ENCODE data around the gene LPIN1. TPM values are rescaled to one million over a fixed set of nuclear protein-coding genes. Genes with fewer than 3 reads are reported as not detected.

The LPIN1 gene
- total and polyA plus RNA-seq, 2 donors (not counting 1 experiment from before 2014, with no cell fraction given), result 36.3 to 99.1 TPM

DNA sequence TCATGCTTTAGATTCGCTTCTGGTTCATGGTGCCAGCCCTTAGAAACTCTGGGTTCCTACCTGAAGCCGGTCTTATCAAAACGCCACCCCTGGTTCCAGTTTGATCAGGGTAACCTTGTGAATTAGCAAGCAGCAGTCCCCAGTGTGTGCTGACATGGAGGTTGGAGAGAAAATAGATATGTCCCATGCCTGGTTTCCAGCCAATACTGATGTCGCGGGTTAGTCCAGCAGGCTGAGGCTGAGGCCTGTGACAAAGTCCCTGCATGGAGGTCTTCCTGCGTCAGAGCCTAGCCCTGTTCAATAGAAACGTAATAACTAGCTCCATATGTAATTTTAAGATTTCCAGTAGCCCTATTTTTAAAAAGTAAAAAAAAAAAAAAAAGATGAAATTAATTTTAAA, 28.2 kb downstream of the LPIN1 start:
- no peaks in the 10 kb centered on the region for H3K9me3 ChIP-seq (ENCODE audit: control extremely low read depth in 1 of 3, control insufficient read depth in 2 of 3, insufficient read depth in 1 of 3, low read length in 2 of 3)
- Mint-ChIP-seq H3K27me3 (no peaks in the 10 kb centered on the region), H3K9me3 (ENCODE audit: insufficient read depth) (no peaks in the 10 kb centered on the region), H3K27ac (no peak overlapping the region), H3K4me3 (no peak overlapping the region), H3K4me1 (peaks cover 36% of the 10 kb centered on the region)
- peaks cover 6% of the 10 kb centered on the region for H3K79me2 ChIP-seq (ENCODE audit: control insufficient read depth, insufficient read depth, low read length)
- H4K20me1 ChIP-seq (ENCODE audit: control insufficient read depth, insufficient read depth, low read length, poor library complexity, severe bottlenecking), result peaks cover 7% of the 10 kb centered on the region
- H3K36me3 ChIP-seq (replicated peaks in 1 of 2; ENCODE audit: control extremely low read depth in 1 of 2, control insufficient read depth in 1 of 2, extremely low read depth in 1 of 2, insufficient read depth in 2 of 2, low read length in 1 of 2), result peaks cover 2 to 49% of the 10 kb centered on the region in 2 experiments
- no peak overlapping the region for H3K4me2 ChIP-seq (replicated peaks; ENCODE audit: low read depth, low read length, poor library complexity, severe bottlenecking)
- H3K4me1 ChIP-seq (ENCODE audit: control insufficient read depth in 2 of 2, insufficient read depth in 2 of 2, low read length in 2 of 2), result peaks cover 18 to 28% of the 10 kb centered on the region in 2 donors
- H3K27ac ChIP-seq (ENCODE audit: low read length in 2 of 2), result no peak overlapping the region
- CTCF ChIA-PET, result interaction anchor here (0.6 to 3.0 kb wide), 11 partner anchors 10 to 82 kb away, joined by 3 to 20 read pairs (median 4); partner anchors contain the start of gene LPIN1
- no peak overlapping the region for H3K4me3 ChIP-seq (ENCODE audit: control extremely low read depth in 1 of 5, extremely low read depth in 1 of 5, insufficient read depth in 1 of 5, low read depth in 2 of 5, low read length in 4 of 5)
- ATAC-seq (ENCODE audit: low read depth), result no peak
- intact Hi-C loops (cut with micrococcal nuclease), result no loop called here
- 83% methylated on average over 5 of the region's 7 CpGs for WGBS (ENCODE audit: insufficient coverage)
- DNase-seq, result no peak
- no peaks in the 10 kb centered on the region for H3K27me3 ChIP-seq (replicated peaks in 1 of 4; ENCODE audit: control extremely low read depth in 1 of 4, control insufficient read depth in 3 of 4, insufficient read depth in 4 of 4, low read length in 3 of 4)
- no peak overlapping the region for H3K9ac ChIP-seq (ENCODE audit: low read length)
- POLR2A ChIA-PET, result interaction anchor here (0.6 to 0.9 kb wide), 3 partner anchors 28 to 309 kb away, joined by 3 to 4 read pairs (median 4); partner anchors contain the start of genes E2F6 and LPIN1
- no peak overlapping the region for H2AFZ ChIP-seq (ENCODE audit: insufficient read depth, low read depth, low read length, poor library complexity, severe bottlenecking)
- no peak for TF ChIP-seq EZH2 (IDR thresholded peaks at IDR 0.05; ENCODE audit: borderline replicate concordance, insufficient read depth, low read depth, low read length, poor library complexity, severe bottlenecking)
- TF ChIP-seq, protein P1, sequence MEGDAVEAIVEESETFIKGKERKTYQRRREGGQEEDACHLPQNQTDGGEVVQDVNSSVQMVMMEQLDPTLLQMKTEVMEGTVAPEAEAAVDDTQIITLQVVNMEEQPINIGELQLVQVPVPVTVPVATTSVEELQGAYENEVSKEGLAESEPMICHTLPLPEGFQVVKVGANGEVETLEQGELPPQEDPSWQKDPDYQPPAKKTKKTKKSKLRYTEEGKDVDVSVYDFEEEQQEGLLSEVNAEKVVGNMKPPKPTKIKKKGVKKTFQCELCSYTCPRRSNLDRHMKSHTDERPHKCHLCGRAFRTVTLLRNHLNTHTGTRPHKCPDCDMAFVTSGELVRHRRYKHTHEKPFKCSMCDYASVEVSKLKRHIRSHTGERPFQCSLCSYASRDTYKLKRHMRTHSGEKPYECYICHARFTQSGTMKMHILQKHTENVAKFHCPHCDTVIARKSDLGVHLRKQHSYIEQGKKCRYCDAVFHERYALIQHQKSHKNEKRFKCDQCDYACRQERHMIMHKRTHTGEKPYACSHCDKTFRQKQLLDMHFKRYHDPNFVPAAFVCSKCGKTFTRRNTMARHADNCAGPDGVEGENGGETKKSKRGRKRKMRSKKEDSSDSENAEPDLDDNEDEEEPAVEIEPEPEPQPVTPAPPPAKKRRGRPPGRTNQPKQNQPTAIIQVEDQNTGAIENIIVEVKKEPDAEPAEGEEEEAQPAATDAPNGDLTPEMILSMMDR (IDR thresholded peaks at IDR 0.05), result no peak

DNA sequence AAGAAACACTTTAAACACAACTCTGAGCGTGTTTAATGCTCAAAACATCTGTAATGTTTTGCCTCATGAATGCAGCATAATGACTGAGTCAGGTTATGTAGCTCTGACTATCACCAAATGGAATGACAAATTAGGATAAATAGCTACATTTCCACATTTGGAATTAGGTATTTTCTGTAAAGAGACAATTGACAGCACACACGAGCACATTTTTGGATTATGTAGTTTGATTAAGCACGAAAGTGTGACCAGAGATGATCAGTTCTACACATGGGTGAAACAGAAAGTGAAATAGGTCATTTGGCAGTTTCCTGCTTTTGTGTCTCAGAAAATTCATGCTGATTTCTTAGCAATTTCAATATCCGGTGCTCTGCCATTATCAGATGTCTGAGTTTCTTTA, 29.0 kb downstream of the LPIN1 start:
- peak overlapping the region in 1 of 5 experiments; percentile 40 for H3K4me3 ChIP-seq (ENCODE audit: control extremely low read depth in 1 of 5, extremely low read depth in 1 of 5, insufficient read depth in 1 of 5, low read depth in 2 of 5, low read length in 4 of 5)
- ATAC-seq (ENCODE audit: low read depth), result peak; percentile 49
- ChIA-PET POLR2A (interaction anchor here (0.6 to 0.9 kb wide), 2 partner anchors 28 to 72 kb away, joined by 3 to 4 read pairs; partner anchors contain the start of gene LPIN1), CTCF (interaction anchor here (0.6 to 3.0 kb wide), 8 partner anchors 9 to 82 kb away, joined by 3 to 20 read pairs (median 5); no protein-coding TSS in a partner anchor)
- 0% methylated on average over 2 of the region's 4 CpGs for WGBS (ENCODE audit: insufficient coverage)
- H2AFZ ChIP-seq (ENCODE audit: insufficient read depth, low read depth, low read length, poor library complexity, severe bottlenecking), result peak overlapping the region; percentile 64
- Mint-ChIP-seq H3K27me3 (no peaks in the 10 kb centered on the region), H3K9me3 (ENCODE audit: insufficient read depth) (no peaks in the 10 kb centered on the region), H3K4me3 (peak overlapping the region; percentile 52), H3K27ac (peak overlapping the region; percentile 76), H3K4me1 (peaks cover 36% of the 10 kb centered on the region)
- peak overlapping the region; percentile 40 for H3K9ac ChIP-seq (ENCODE audit: low read length)
- H3K79me2 ChIP-seq (ENCODE audit: control insufficient read depth, insufficient read depth, low read length), result peaks cover 6% of the 10 kb centered on the region
- TF ChIP-seq, protein P1 (IDR thresholded peaks at IDR 0.05), result no peak
- no peak for TF ChIP-seq EZH2 (IDR thresholded peaks at IDR 0.05; ENCODE audit: borderline replicate concordance, insufficient read depth, low read depth, low read length, poor library complexity, severe bottlenecking)
- no peaks in the 10 kb centered on the region for H3K27me3 ChIP-seq (replicated peaks in 1 of 4; ENCODE audit: control extremely low read depth in 1 of 4, control insufficient read depth in 3 of 4, insufficient read depth in 4 of 4, low read length in 3 of 4)
- DNase-seq, result peak; percentile 69
- H3K27ac ChIP-seq (ENCODE audit: low read length in 2 of 2), result peak overlapping the region in 1 of 2 donors; percentile 71
- intact Hi-C loops (cut with micrococcal nuclease), result loop anchor here (1.0 kb wide), 1 partner anchor 21 kb away; no protein-coding TSS in a partner anchor
- peaks cover 0 to 49% of the 10 kb centered on the region in 2 experiments for H3K36me3 ChIP-seq (replicated peaks in 1 of 2; ENCODE audit: control extremely low read depth in 1 of 2, control insufficient read depth in 1 of 2, extremely low read depth in 1 of 2, insufficient read depth in 2 of 2, low read length in 1 of 2)
- H3K9me3 ChIP-seq (ENCODE audit: control extremely low read depth in 1 of 3, control insufficient read depth in 2 of 3, insufficient read depth in 1 of 3, low read length in 2 of 3), result no peaks in the 10 kb centered on the region
- H3K4me2 ChIP-seq (replicated peaks; ENCODE audit: low read depth, low read length, poor library complexity, severe bottlenecking), result peak overlapping the region; percentile 72
- H3K4me1 ChIP-seq (ENCODE audit: control insufficient read depth in 2 of 2, insufficient read depth in 2 of 2, low read length in 2 of 2), result peaks cover 18 to 28% of the 10 kb centered on the region in 2 donors
- peaks cover 7% of the 10 kb centered on the region for H4K20me1 ChIP-seq (ENCODE audit: control insufficient read depth, insufficient read depth, low read length, poor library complexity, severe bottlenecking)

All from B cell (primary cell).